PC-3 (cell line): ENCODE measurements around the gene CCBE1. TPM values are rescaled to one million over a fixed set of nuclear protein-coding genes. Genes with fewer than 3 reads are reported as not detected.

ENCODE experiments used
- ATAC-seq: fragments of 200-7000 bp; cut with Tn5 transposase; 2 replicates; pipeline ENCODE4 v1.9.1; 2020; ENCODE audit warnings: mild to moderate bottlenecking, moderate library complexity
- BruUV-seq: library from RNA; stranded (reverse); fragments of 400-500 nt; replicated peaks from 2 replicates; lab custom pipeline; 2021; lab: Mats Ljungman, UMichigan
- CTCF ChIA-PET: fragments of 300-600 bp; sonication (Branson Sonifier 250); formaldehyde crosslinking; loops from one replicate; lab custom pipeline; 2022; ENCODE audit warnings: antibody characterized with exemption; lab: Charles Lee
- POLR2A ChIA-PET: fragments of 300-600 bp; sonication (Branson Sonifier 250); formaldehyde crosslinking; loops from one replicate; lab custom pipeline; 2022; ENCODE audit warnings: antibody characterized with exemption; ENCODE audit not compliant: unreplicated experiment; lab: Charles Lee
- DNase-seq: peaks from one replicate; pipeline ENCODE4 v3.0.0-alpha.2; 2015
- H2AFZ ChIP-seq: fragments of 300-600 bp; sonication (generic); 2 replicates; pipeline ENCODE4 v1.6.0; 2016; ENCODE audit warnings: antibody characterized with exemption, low read length
- H3F3A ChIP-seq: fragments of 300-600 bp; sonication (generic); one replicate; pipeline ENCODE4 v1.6.0; 2017; ENCODE audit warnings: antibody characterized with exemption, low read length, control low read depth, mild to moderate bottlenecking; ENCODE audit not compliant: unreplicated experiment
- H3K27ac ChIP-seq: fragments of 300-600 bp; sonication (generic); 2 replicates; pipeline ENCODE4 v1.5.1; 2016; ENCODE audit warnings: mild to moderate bottlenecking, low read length
- H3K27me3 ChIP-seq: fragments of 300-600 bp; sonication (generic); 2 replicates; pipeline ENCODE4 v1.6.1; 2016; ENCODE audit warnings: low read length, mixed read lengths
- H3K36me3 ChIP-seq: fragments of 300-600 bp; sonication (generic); 2 replicates; pipeline ENCODE4 v1.6.1; 2016; ENCODE audit warnings: low read depth, mixed run types, low read length, mixed read lengths
- H3K4me1 ChIP-seq: fragments of 300-600 bp; sonication (generic); 2 replicates; pipeline ENCODE4 v1.5.1; 2016; ENCODE audit warnings: low read length; ENCODE audit not compliant: insufficient read depth
- H3K4me2 ChIP-seq: fragments of 300-600 bp; sonication (generic); 2 replicates; pipeline ENCODE4 v1.6.0; 2016; ENCODE audit warnings: low read length
- H3K4me3 ChIP-seq: fragments of 300-600 bp; sonication (generic); 2 replicates; pipeline ENCODE4 v1.5.1; 2016; ENCODE audit warnings: mild to moderate bottlenecking, low read length, mixed read lengths
- H3K79me2 ChIP-seq: fragments of 300-600 bp; sonication (generic); 2 replicates; pipeline ENCODE4 v1.6.1; 2017; ENCODE audit warnings: low read length, mixed read lengths
- H3K9ac ChIP-seq: fragments of 300-600 bp; sonication (generic); 2 replicates; pipeline ENCODE4 v1.6.0; 2016; ENCODE audit warnings: mild to moderate bottlenecking, low read length
- H3K9me2 ChIP-seq: fragments of 300-600 bp; sonication (generic); replicated peaks from 2 replicates; pipeline ENCODE4 v1.6.1; 2016; ENCODE audit warnings: mixed run types, low read length, mixed read lengths
- H3K9me3 ChIP-seq: fragments of 300-600 bp; sonication (generic); 2 replicates; pipeline ENCODE4 v1.6.1; 2016; ENCODE audit warnings: low read length, mixed read lengths
- H4K20me1 ChIP-seq: fragments of 300-600 bp; sonication (generic); 2 replicates; pipeline ENCODE4 v1.6.1; 2016; ENCODE audit warnings: low read length, mixed read lengths
- CTCF ChIP-seq: fragments of 300-600 bp; sonication (generic); conservative IDR thresholded peaks from 2 replicates; pipeline ENCODE4 v1.5.1; 2017; ENCODE audit warnings: antibody characterized with exemption, low read depth, mild to moderate bottlenecking, low read length
- EZH2 ChIP-seq: fragments of 300-600 bp; sonication (generic); IDR thresholded peaks from one replicate; pipeline ENCODE4 v1.6.1; 2017; ENCODE audit warnings: antibody characterized with exemption, mild to moderate bottlenecking, low read length; ENCODE audit not compliant: unreplicated experiment
- EZH2phosphoT487 ChIP-seq: fragments of 300-600 bp; sonication (generic); IDR thresholded peaks from 2 replicates; pipeline ENCODE4 v1.6.1; 2018; ENCODE audit warnings: mild to moderate bottlenecking, antibody characterized with exemption, low read length, borderline replicate concordance
- intact Hi-C: fragments of 100-400 bp; cut with micrococcal nuclease; formaldehyde crosslinking; loops from 2 replicates; pipeline ENCODE4 v1.9.0; 2023
- total RNA-seq: library from RNA; depleted of rRNA; stranded (reverse); fragments of >200 nt; gene quantifications from 2 replicates; pipeline ENCODE4 v1.2.3, GENCODE V29; 2014

Gene CCBE1
- total RNA-seq, 1 experiment from 2014 or later, result 13.9 TPM

- Histone ChIP-seq H2AFZ (no peak overlapping the region), H3K9me2 (no peaks in the 10 kb centered on the region), H3K4me1 (peaks cover 15% of the 10 kb centered on the region), H3K27ac (no peak overlapping the region), H3F3A (no peaks in the 10 kb centered on the region), H4K20me1 (no peaks in the 10 kb centered on the region), H3K4me2 (no peak overlapping the region), H3K9me3 (no peaks in the 10 kb centered on the region), H3K79me2 (peaks cover 94% of the 10 kb centered on the region), H3K36me3 (no peaks in the 10 kb centered on the region), H3K9ac (no peak overlapping the region), H3K27me3 (no peaks in the 10 kb centered on the region), H3K4me3 (no peak overlapping the region)
- DNase-seq (no peak), ATAC-seq (no peak)
- POLR2A ChIA-PET, result no interaction called here
- intact Hi-C loops, result no loop called here
- CTCF ChIA-PET, result no interaction called here
- no peak for TF ChIP-seq EZH2phosphoT487
- TF ChIP-seq EZH2, result no peak
- TF ChIP-seq CTCF, result no peak
- BruUV-seq, result no TSS peak
These were observed 11.0 kb downstream of the CCBE1 start for GRCh38 chr18:59686260-59686659.

- Histone ChIP-seq H3K36me3 (no peaks in the 10 kb centered on the region), H3K27me3 (no peaks in the 10 kb centered on the region), H3K4me3 (no peak overlapping the region), H3K9me3 (no peaks in the 10 kb centered on the region), H3K4me1 (peaks cover 9% of the 10 kb centered on the region), H4K20me1 (no peaks in the 10 kb centered on the region), H2AFZ (no peak overlapping the region), H3K27ac (no peak overlapping the region), H3K9me2 (no peaks in the 10 kb centered on the region), H3F3A (no peaks in the 10 kb centered on the region), H3K9ac (no peak overlapping the region), H3K79me2 (peaks cover 99% of the 10 kb centered on the region), H3K4me2 (no peak overlapping the region)
- TF ChIP-seq EZH2phosphoT487, result no peak
- TF ChIP-seq EZH2, result no peak
- no peak for TF ChIP-seq CTCF
- ChIA-PET CTCF (no interaction called here), POLR2A (no interaction called here)
- DNase-seq (no peak), ATAC-seq (no peak)
- no TSS peak for BruUV-seq
- intact Hi-C loops, result no loop called here
These were observed 11.7 kb downstream of the CCBE1 start for GRCh38 chr18:59685501-59685900.

- ChIA-PET CTCF (no interaction called here), POLR2A (no interaction called here)
- Histone ChIP-seq H3K27ac (no peak overlapping the region), H3K9me3 (no peaks in the 10 kb centered on the region), H3K27me3 (no peaks in the 10 kb centered on the region), H3K4me1 (peaks cover 2% of the 10 kb centered on the region), H3K79me2 (peaks cover 96% of the 10 kb centered on the region), H3K4me3 (no peak overlapping the region), H2AFZ (no peak overlapping the region), H3F3A (no peaks in the 10 kb centered on the region), H3K9ac (no peak overlapping the region), H3K9me2 (no peaks in the 10 kb centered on the region), H3K36me3 (no peaks in the 10 kb centered on the region), H3K4me2 (no peak overlapping the region), H4K20me1 (no peaks in the 10 kb centered on the region)
- TF ChIP-seq CTCF (no peak), EZH2 (no peak), EZH2phosphoT487 (no peak)
- BruUV-seq, result no TSS peak
- intact Hi-C loops, result no loop called here
- ATAC-seq, result no peak
- DNase-seq, result no peak
These were observed 12.4 kb downstream of the CCBE1 start for GRCh38 chr18:59684777-59685176.
